ENCODE measurements around the gene KCNRG.
"Not testable (repeated sequence)": the region's sequence is repeated elsewhere in the genome, so short reads cannot be mapped to it uniquely, and the experiment has no call there.

Gene KCNRG

GRCh38 chr13:49986471-49986870 lies 28.8 kb upstream of the KCNRG start:
- H3K4me2 ChIP-seq (ENCODE audit: low read length): no peak overlapping the region
- H3K9me3 ChIP-seq (ENCODE audit: control insufficient read depth, low read length): no peaks in the 10 kb centered on the region
- H3K27me3 ChIP-seq (ENCODE audit: control insufficient read depth, insufficient read depth, low read length): no peaks in the 10 kb centered on the region
- H3K36me3 ChIP-seq (ENCODE audit: control insufficient read depth, insufficient read depth, low read length): no peaks in the 10 kb centered on the region
- no peak overlapping the region for H3K27ac ChIP-seq
- peaks cover 10% of the 10 kb centered on the region for H3K4me1 ChIP-seq
- TF ChIP-seq CTCF (IDR thresholded peaks at IDR 0.05): no peak
- H2AFZ ChIP-seq: no peak overlapping the region
- H3K4me3 ChIP-seq (ENCODE audit: low read depth, low read length): no peak overlapping the region
- no peaks in the 10 kb centered on the region for H3K79me2 ChIP-seq
- no peak overlapping the region for H3K9ac ChIP-seq

DNA sequence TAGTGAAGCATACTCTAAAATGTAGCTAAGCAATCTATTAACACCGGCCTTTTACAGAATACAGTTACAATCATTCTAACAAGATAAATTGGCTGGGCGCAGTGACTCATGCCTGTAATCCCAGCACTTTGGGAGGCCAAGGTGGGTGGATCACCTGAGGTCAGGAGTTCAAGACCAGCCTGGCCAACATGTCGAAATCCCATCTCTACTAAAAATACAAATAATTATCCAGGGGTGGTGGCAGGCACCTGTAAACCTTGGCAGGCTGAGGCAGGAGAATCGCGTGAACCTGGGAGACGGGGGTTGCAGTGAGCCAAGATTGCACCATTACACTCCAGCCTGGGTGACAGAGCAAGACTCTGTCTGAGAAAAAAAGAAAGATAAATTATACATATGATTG lies 24.6 kb upstream of the KCNRG start:
- not testable (repeated sequence) for H3K27ac ChIP-seq; H2AFZ ChIP-seq; H3K79me2 ChIP-seq; H3K9ac ChIP-seq; H3K4me3 ChIP-seq (ENCODE audit: low read depth, low read length); H3K9me3 ChIP-seq (ENCODE audit: control insufficient read depth, low read length); H3K36me3 ChIP-seq (ENCODE audit: control insufficient read depth, insufficient read depth, low read length); H3K27me3 ChIP-seq (ENCODE audit: control insufficient read depth, insufficient read depth, low read length); H3K4me1 ChIP-seq; H3K4me2 ChIP-seq (ENCODE audit: low read length)

DNA sequence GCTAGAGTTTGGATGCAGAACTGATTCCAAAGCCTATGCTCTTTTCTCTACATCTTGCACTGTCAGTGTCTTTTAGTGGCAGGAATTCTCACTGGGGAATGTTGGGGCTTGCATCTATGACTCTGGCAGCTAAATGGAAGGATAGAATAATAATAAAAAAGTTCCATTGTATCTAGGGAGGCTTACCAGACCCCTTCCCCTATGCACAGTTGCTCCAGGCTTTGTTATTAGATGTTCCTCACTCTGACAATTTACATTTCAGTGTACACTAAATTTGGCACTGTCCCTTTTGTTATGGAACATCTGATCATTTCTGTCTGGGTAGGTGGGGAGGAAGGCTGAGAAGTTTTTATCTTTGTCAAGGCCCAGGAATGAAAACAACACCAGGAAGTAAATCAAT lies 22.1 kb upstream of the KCNRG start:
- peaks cover 7% of the 10 kb centered on the region for H3K4me1 ChIP-seq
- H2AFZ ChIP-seq: no peak overlapping the region
- H3K9me3 ChIP-seq (ENCODE audit: control insufficient read depth, low read length): no peaks in the 10 kb centered on the region
- no peak overlapping the region for H3K4me3 ChIP-seq (ENCODE audit: low read depth, low read length)
- H3K27ac ChIP-seq: no peak overlapping the region
- H3K9ac ChIP-seq: no peak overlapping the region
- no peak for TF ChIP-seq CTCF (IDR thresholded peaks at IDR 0.05)
- no peaks in the 10 kb centered on the region for H3K79me2 ChIP-seq
- no peaks in the 10 kb centered on the region for H3K27me3 ChIP-seq (ENCODE audit: control insufficient read depth, insufficient read depth, low read length)
- no peaks in the 10 kb centered on the region for H3K36me3 ChIP-seq (ENCODE audit: control insufficient read depth, insufficient read depth, low read length)
- no peak overlapping the region for H3K4me2 ChIP-seq (ENCODE audit: low read length)

DNA sequence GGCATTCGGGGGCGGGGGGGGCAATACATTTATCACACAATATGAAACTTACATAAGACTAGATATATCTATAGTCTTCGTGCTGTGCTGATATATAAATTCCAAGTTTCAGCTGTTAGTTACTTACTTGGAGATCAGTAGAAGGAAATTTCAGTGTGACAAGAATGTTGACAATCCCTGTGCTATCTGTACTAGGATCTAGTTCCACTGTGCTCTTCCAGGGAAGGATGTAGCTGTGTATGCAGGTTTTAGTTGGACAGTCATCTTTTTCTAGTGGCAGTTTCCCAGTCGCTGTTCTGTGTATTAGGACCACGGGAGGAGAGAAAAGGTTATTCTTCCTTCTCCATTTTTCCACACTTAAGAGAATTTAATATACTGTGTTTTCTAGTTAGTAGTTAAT lies 21.6 kb upstream of the KCNRG start:
- H3K27me3 ChIP-seq (ENCODE audit: control insufficient read depth, insufficient read depth, low read length): no peaks in the 10 kb centered on the region
- peak overlapping the region; percentile 52 for H3K4me2 ChIP-seq (ENCODE audit: low read length)
- no peaks in the 10 kb centered on the region for H3K9me3 ChIP-seq (ENCODE audit: control insufficient read depth, low read length)
- H3K27ac ChIP-seq: no peak overlapping the region
- peak overlapping the region; percentile 33 for H3K4me3 ChIP-seq (ENCODE audit: low read depth, low read length)
- H2AFZ ChIP-seq: no peak overlapping the region
- H3K4me1 ChIP-seq: peaks cover 12% of the 10 kb centered on the region
- H3K9ac ChIP-seq: no peak overlapping the region
- H3K36me3 ChIP-seq (ENCODE audit: control insufficient read depth, insufficient read depth, low read length): peaks cover 3% of the 10 kb centered on the region
- no peak for TF ChIP-seq CTCF (IDR thresholded peaks at IDR 0.05)
- H3K79me2 ChIP-seq: peaks cover 3% of the 10 kb centered on the region

- peaks cover 3% of the 10 kb centered on the region for H3K79me2 ChIP-seq
- peaks cover 3% of the 10 kb centered on the region for H3K36me3 ChIP-seq (ENCODE audit: control insufficient read depth, insufficient read depth, low read length)
- H3K27ac ChIP-seq: peak overlapping the region; percentile 91
- peaks cover 8% of the 10 kb centered on the region for H3K4me1 ChIP-seq
- no peaks in the 10 kb centered on the region for H3K9me3 ChIP-seq (ENCODE audit: control insufficient read depth, low read length)
- H2AFZ ChIP-seq: peak overlapping the region; percentile 88
- peak overlapping the region; percentile 71 for H3K4me2 ChIP-seq (ENCODE audit: low read length)
- H3K4me3 ChIP-seq (ENCODE audit: low read depth, low read length): peak overlapping the region; percentile 66
- TF ChIP-seq CTCF (IDR thresholded peaks at IDR 0.05): no peak
- H3K9ac ChIP-seq: no peak overlapping the region
- H3K27me3 ChIP-seq (ENCODE audit: control insufficient read depth, insufficient read depth, low read length): no peaks in the 10 kb centered on the region
Observed at GRCh38 chr13:49995625-49996101, 19.6 kb upstream of the KCNRG start.
